ENCODE data around the gene FCF1.

- TF ChIP-seq, protein P1, sequence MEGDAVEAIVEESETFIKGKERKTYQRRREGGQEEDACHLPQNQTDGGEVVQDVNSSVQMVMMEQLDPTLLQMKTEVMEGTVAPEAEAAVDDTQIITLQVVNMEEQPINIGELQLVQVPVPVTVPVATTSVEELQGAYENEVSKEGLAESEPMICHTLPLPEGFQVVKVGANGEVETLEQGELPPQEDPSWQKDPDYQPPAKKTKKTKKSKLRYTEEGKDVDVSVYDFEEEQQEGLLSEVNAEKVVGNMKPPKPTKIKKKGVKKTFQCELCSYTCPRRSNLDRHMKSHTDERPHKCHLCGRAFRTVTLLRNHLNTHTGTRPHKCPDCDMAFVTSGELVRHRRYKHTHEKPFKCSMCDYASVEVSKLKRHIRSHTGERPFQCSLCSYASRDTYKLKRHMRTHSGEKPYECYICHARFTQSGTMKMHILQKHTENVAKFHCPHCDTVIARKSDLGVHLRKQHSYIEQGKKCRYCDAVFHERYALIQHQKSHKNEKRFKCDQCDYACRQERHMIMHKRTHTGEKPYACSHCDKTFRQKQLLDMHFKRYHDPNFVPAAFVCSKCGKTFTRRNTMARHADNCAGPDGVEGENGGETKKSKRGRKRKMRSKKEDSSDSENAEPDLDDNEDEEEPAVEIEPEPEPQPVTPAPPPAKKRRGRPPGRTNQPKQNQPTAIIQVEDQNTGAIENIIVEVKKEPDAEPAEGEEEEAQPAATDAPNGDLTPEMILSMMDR (IDR thresholded peaks at IDR 0.05): no peak
- no peak for TF ChIP-seq EP300 (IDR thresholded peaks at IDR 0.05)
- TF ChIP-seq POLR2A (IDR thresholded peaks at IDR 0.05): no peak
- TF ChIP-seq POLR2AphosphoS5 (IDR thresholded peaks at IDR 0.05): no peak
Measured at GRCh38 chr14:74697976-74698375, 15.0 kb upstream of the FCF1 start.
